COLO668 (cell line): ENCODE measurements around the gene TINAGL1.

Experiments used
- DNase-seq: peaks from one replicate; lab custom pipeline; 2025; ENCODE audit not compliant: unreplicated experiment; lab: John Stamatoyannopoulos, UW

Gene TINAGL1

DNA sequence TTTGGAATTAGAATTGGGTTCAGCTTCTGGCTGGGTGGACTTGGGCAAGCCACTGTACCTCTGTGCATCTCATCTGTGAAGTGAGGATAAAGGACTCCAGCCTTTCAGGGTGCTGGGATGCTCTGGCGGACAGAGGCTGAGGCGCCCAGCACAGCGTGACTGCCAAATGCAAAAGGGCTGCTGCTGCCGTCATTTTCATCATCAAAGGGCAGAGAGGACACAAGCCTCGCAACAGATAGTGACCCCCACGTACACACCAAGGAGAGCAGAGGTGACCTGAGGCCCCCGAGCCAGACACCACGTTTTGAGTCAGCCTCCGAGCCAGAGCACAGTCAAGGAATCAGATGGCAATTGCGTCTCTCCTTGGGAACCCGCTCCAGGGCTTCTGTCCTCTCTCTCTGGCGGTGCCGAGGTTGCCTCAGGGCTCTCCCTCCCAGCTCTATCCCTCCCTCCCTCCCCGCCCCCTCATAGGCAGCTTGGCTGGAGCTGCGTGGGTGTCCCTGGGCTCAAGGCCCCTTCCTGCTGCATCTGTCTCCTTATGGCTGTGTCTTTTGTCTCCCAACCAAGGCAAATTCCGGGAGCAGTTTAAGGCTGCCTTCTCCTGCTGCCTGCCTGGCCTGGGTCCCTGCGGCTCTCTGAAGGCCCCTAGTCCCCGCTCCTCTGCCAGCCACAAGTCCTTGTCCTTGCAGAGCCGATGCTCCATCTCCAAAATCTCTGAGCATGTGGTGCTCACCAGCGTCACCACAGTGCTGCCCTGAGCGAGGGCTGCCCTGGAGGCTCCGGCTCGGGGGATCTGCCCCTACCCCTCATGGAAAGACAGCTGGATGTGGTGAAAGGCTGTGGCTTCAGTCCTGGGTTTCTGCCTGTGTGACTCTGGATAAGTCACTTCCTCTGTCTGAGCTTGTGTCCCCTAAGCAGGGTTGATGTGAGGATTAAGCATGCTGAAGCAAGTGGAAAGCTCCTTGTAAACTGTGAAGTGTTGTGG lies 50.2 kb downstream of the TINAGL1 start:
- no peak for DNase-seq

DNA sequence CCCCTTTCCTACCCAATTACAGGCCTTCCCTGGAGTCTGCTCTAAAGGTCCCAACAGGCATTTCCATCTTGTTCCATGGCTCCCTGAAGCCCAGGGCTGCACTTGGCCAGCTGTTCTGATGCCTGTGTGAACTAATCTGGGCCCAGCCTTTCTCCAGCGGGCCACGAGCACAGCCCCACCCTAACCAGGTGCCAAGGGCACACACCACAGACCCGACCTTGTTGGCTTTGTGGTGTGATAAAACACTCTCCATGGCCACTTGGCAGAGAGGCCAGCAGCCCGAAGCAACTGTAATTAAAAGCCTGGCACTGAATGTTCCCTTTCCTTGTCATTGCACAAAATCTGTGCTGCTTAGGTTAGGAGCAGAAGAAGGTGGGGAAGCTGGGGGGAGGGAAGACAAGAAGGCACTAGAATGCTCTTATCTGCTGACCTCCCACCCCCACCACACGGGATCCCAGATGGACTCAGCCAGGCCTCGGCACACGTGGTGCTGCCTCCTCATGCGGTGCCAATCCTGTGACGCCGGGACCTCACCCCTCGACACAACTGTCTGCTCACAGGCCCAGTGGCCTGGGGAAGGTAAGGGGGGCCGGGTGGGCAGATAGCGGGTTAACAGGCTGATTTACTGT lies 51.1 kb downstream of the TINAGL1 start:
- no peak for DNase-seq

DNA sequence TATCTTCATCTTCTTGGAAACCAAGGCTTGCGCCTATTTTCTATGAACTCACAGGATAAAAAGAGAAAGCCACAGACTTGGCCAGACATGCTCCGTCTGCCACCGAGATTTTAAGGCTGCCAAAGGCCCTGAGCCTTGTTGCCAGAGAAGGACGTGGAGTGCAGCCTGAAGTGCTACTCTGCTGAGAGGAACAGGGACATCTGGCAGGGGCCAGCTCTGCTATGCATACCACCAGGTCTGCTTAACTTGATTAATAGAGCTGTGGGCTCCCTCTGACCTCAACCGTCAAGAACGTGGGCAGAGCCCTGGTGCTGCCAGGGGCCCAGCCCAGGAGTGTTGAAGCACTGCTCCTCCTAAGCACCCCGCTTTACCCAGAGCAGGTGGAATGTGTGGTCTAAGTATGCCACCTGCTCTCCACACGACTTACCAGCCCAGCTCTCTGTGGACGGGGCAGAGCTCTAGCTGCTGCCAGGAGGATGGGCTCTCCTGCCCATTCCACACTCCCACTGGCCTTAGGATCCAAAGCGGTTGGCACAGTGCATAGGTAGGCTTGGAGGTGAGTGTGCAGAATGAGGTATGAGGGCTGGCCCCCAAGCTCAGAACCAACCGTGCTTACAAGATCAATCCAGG lies 51.7 kb downstream of the TINAGL1 start:
- no peak for DNase-seq

DNA sequence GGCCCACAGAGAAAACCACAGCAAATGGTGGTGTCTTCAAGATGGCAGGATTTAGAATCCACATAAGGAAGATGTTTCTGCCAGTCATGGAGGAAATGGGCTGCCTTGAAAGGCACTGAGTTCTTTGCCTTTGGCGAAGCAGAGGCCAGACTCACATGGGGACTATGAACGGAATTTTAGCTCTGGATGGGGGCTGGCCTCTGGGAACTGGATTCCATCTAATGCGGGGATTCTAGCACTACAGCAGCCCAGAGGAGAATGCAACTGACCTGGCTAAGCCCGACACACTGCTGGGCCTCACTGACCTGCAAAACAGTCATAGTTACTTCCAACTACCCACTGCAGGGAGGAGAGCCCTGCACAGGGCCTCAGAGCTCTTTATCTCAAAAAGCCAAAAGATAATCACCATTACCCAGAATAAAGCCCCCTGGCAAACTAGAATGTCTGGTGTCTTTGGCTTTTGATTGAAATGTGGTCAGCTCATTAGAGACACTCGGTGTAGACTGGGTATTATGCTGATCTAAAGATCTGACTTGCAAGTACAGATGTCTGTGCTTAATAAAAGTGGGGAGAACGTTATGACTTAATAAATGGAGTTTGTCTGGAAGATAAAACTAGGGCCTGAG lies 52.7 kb downstream of the TINAGL1 start:
- DNase-seq: no peak

DNA sequence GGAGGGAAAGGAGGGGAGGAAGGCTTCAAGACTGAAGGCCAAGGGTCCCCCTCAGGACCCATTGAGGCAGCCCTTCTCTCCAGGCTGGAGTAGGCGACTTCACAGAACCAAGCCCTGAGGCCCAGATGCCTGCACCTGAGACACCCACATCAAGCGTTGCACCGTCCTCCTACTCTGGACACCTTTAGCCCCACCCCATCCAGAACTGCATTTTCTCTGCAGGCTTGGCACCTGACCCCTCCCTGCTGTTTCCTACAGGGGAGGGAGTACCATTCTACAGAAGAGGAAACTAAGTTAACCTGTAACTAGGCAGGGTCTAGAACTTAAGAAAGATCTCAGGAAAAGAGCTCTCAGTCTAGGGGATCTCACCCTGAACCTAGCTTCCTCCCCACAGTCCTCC lies 56.3 kb downstream of the TINAGL1 start:
- DNase-seq: no peak

DNA sequence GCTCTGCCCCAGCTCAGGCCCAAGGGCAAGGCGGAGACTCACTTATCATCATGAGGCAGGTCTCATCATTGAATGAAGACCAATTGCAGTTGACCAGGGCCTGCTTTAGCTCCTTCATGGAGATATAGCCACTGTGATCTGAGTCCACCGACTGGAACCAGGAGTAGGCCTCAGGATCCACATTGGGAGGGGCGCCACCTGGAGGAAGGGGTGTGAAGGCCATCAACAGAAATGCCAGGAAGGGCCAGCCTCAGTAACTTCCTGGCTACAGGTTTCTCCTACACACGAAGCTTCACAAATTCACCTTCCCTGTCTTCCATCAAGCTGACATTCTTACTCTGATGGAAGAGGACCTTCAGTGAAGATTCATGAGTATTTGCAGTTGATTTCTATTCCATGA lies 56.8 kb downstream of the TINAGL1 start:
- peak; percentile 65 for DNase-seq
